Measurements from ENCODE around the gene APOBEC3F. TPM values are rescaled to one million over a fixed set of nuclear protein-coding genes. Genes with fewer than 3 reads are reported as not detected.
A peak's percentile ranks its signal among the peaks of the same experiment; 100 is the strongest.
"Not testable (repeated sequence)": the region's sequence is repeated elsewhere in the genome, so short reads cannot be mapped to it uniquely, and the experiment has no call there.

The APOBEC3F gene
- 5.5 TPM for polyA plus RNA-seq (2013, experiment 1 of 2; ENCODE audit: insufficient read length)
- 5.7 TPM for polyA plus RNA-seq (2013, experiment 2 of 2; ENCODE audit: insufficient read length)

GRCh38 chr22:39040538-39041296 is at the start of gene APOBEC3F:
Gene APOBEC3F, plus strand, starts transcription at chr22:39040864. Its CDS starts 97 bp downstream, at chr22:39040961.
- DNase-seq: peak; percentile 55

- DNase-seq: not testable (repeated sequence)
Observed at GRCh38 chr22:38992871-38993371, 47.7 kb upstream of the APOBEC3F start.

- no peak for DNase-seq
Observed at GRCh38 chr22:38996105-38996504, 44.6 kb upstream of the APOBEC3F start.

- DNase-seq: no peak
Observed at GRCh38 chr22:38997518-38997917, 43.1 kb upstream of the APOBEC3F start.

GRCh38 chr22:39003165-39003638 is 37.5 kb upstream of the APOBEC3F start:
- peak; percentile 88 for DNase-seq

- no peak for DNase-seq
Observed at GRCh38 chr22:39007177-39007576, 33.5 kb upstream of the APOBEC3F start.

- DNase-seq: not testable (repeated sequence)
Observed at GRCh38 chr22:39008271-39008850, 32.3 kb upstream of the APOBEC3F start.

GRCh38 chr22:39010946-39011345 is 29.7 kb upstream of the APOBEC3F start:
- no peak for DNase-seq

- no peak for DNase-seq
Observed at GRCh38 chr22:39012533-39013511, 27.8 kb upstream of the APOBEC3F start.

GRCh38 chr22:39013561-39013941 is 27.1 kb upstream of the APOBEC3F start:
- not testable (repeated sequence) for DNase-seq

GRCh38 chr22:39013942-39014722 is 26.5 kb upstream of the APOBEC3F start, which contains the start of gene APOBEC3C:
Gene APOBEC3C, plus strand, starts transcription at chr22:39014257. Its CDS starts 106 bp downstream, at chr22:39014363.
- DNase-seq: peak; percentile 91

GRCh38 chr22:39014723-39015121 is 25.9 kb upstream of the APOBEC3F start:
- not testable (repeated sequence) for DNase-seq

GRCh38 chr22:39016592-39016991 is 24.1 kb upstream of the APOBEC3F start:
- no peak for DNase-seq

GRCh38 chr22:39017596-39018365 is 22.9 kb upstream of the APOBEC3F start:
- DNase-seq: no peak

GRCh38 chr22:39020021-39020651 is 20.5 kb upstream of the APOBEC3F start:
- not testable (repeated sequence) for DNase-seq

- DNase-seq: no peak
Observed at GRCh38 chr22:39021552-39022250, 19.0 kb upstream of the APOBEC3F start.

GRCh38 chr22:39024519-39025308 is 15.9 kb upstream of the APOBEC3F start:
- DNase-seq: no peak

- DNase-seq: no peak
Observed at GRCh38 chr22:39026509-39027150, 14.0 kb upstream of the APOBEC3F start.
